Osteoblast (primary cell): ENCODE measurements around the gene UNCX. TPM values are rescaled to one million over a fixed set of nuclear protein-coding genes. Genes with fewer than 3 reads are reported as not detected.

ENCODE experiments used
- DNase-seq: peaks from one replicate; pipeline ENCODE4 v3.0.0; 2011; ENCODE audit warnings: low spot score, mixed read lengths; ENCODE audit not compliant: insufficient read length; ENCODE audit errors: missing footprints
- H2AFZ ChIP-seq: 2 replicates; pipeline ENCODE4 v1.6.0; 2011; ENCODE audit warnings: mild to moderate bottlenecking, low read length
- H3K27ac ChIP-seq: 2 replicates; pipeline ENCODE4 v1.5.1; 2011; ENCODE audit warnings: mild to moderate bottlenecking, low read depth, low read length, moderate library complexity
- H3K27me3 ChIP-seq: 2 replicates; pipeline ENCODE4 v1.6.0; 2012; ENCODE audit warnings: mild to moderate bottlenecking, control low read depth, inconsistent platforms, low read length, moderate library complexity; ENCODE audit not compliant: insufficient read depth
- H3K36me3 ChIP-seq: 2 replicates; pipeline ENCODE4 v1.5.1; 2011; ENCODE audit warnings: mild to moderate bottlenecking, low read length, control low read depth, moderate library complexity; ENCODE audit not compliant: insufficient read depth
- H3K4me1 ChIP-seq: 2 replicates; pipeline ENCODE4 v1.5.1; 2011; ENCODE audit warnings: mild to moderate bottlenecking, low read length, control low read depth, moderate library complexity; ENCODE audit not compliant: insufficient read depth
- H3K4me2 ChIP-seq: 2 replicates; pipeline ENCODE4 v1.6.0; 2011; ENCODE audit warnings: mild to moderate bottlenecking, low read length; ENCODE audit not compliant: insufficient read depth
- H3K4me3 ChIP-seq: fragments of 200-600 bp; sonication (generic); 3 replicates; pipeline ENCODE4 v1.5.1; 2012; ENCODE audit warnings: mild to moderate bottlenecking, low read length, inconsistent platforms; ENCODE audit not compliant: insufficient read depth
- H3K79me2 ChIP-seq: 2 replicates; pipeline ENCODE4 v1.6.0; 2012; ENCODE audit warnings: mild to moderate bottlenecking, low read length, control low read depth, inconsistent platforms; ENCODE audit not compliant: insufficient read depth
- H3K9me3 ChIP-seq: 2 replicates; pipeline ENCODE4 v1.5.1; 2011; ENCODE audit warnings: low read depth, low read length, control low read depth
- H4K20me1 ChIP-seq: 2 replicates; pipeline ENCODE4 v1.6.0; 2012; ENCODE audit warnings: mild to moderate bottlenecking, low read length, control low read depth; ENCODE audit not compliant: insufficient read depth
- total RNA-seq: library from RNA; depleted of rRNA; stranded (reverse); fragments of >200 nt; gene quantifications from 2 replicates; pipeline ENCODE4 v1.2.3, GENCODE V29; 2012
- TF ChIP-seq, protein P1 (sequence below): IDR thresholded peaks from 2 replicates; pipeline ENCODE4 v1.5.1; 2011; ENCODE audit warnings: mild to moderate bottlenecking, low read depth, low read length, moderate library complexity; ENCODE audit errors: extremely low read depth

The UNCX gene
- total RNA-seq, 1 donor: not detected

DNA sequence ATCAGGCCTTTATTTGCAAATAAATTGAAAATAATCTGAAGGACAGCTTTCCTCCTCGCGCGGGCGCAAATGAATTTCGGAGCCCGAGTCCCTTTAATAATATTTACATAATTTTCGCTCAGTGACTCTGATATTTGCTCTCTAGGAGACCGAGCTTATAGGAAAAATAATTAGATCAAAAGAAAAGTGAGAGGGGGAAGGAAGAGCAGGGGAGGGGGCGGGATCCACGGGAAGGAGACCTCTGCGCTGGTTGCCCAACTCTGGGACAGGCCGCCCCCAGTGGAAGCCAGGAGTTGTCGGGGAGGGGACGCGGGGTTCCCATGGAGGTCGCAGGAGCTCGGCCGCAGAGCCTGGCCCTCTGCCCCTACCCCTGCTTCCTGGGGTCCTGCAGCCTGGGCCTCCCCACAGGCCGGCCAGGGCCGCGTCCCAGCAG lies 5.8 kb downstream of the UNCX start:
- Histone ChIP-seq H3K27me3 (peaks cover 86% of the 10 kb centered on the region), H3K9me3 (no peaks in the 10 kb centered on the region), H3K4me2 (no peak overlapping the region), H4K20me1 (no peaks in the 10 kb centered on the region), H3K79me2 (no peaks in the 10 kb centered on the region), H2AFZ (no peak overlapping the region), H3K4me3 (no peak overlapping the region), H3K27ac (no peak overlapping the region), H3K4me1 (no peaks in the 10 kb centered on the region), H3K36me3 (no peaks in the 10 kb centered on the region)
- TF ChIP-seq, protein P1, sequence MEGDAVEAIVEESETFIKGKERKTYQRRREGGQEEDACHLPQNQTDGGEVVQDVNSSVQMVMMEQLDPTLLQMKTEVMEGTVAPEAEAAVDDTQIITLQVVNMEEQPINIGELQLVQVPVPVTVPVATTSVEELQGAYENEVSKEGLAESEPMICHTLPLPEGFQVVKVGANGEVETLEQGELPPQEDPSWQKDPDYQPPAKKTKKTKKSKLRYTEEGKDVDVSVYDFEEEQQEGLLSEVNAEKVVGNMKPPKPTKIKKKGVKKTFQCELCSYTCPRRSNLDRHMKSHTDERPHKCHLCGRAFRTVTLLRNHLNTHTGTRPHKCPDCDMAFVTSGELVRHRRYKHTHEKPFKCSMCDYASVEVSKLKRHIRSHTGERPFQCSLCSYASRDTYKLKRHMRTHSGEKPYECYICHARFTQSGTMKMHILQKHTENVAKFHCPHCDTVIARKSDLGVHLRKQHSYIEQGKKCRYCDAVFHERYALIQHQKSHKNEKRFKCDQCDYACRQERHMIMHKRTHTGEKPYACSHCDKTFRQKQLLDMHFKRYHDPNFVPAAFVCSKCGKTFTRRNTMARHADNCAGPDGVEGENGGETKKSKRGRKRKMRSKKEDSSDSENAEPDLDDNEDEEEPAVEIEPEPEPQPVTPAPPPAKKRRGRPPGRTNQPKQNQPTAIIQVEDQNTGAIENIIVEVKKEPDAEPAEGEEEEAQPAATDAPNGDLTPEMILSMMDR: no peak
- DNase-seq: no peak

DNA sequence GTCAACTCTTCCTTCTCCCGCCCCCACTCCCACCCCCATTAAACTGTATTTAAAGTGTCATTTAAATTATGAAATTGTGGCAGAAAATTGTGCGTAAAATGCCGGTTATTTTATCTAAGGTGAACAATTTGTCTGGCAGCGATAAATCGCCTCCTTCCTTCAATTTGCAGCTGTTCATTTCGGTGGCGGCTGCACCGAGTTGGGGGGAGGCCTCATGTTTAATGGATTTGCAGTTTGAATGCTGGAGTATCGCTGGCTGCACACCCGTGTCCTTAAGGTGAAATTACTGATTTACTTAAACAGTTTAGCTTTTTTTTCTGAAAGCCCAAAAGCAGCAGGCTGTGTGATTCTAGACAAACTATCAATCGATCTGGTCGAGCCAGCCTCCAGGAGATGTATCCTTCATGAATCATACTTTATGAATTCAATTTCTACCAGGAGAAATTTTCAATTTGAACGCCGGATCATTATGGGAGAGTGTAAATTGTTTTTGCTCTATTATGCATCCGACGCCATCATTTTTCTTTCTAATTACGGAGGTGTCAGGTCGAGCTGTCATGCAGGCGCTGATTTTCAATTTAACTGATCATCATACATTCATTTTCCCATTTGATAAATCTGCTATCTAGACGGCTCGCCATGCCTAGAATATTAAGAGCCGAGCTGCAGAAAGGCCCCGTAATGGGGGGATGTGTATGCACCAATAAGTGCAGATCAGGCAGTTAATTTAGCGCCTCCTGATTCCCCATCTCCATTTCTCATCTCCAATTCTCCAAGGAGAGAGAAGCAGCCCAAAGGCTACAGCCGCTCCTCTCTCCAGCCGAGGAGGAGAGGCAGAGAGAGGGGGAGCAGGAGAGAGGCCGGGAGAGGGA lies 6.5 kb downstream of the UNCX start:
- Histone ChIP-seq H3K36me3 (no peaks in the 10 kb centered on the region), H3K27me3 (peaks cover 86% of the 10 kb centered on the region), H3K4me1 (no peaks in the 10 kb centered on the region), H3K4me2 (no peak overlapping the region), H3K9me3 (no peaks in the 10 kb centered on the region), H3K4me3 (no peak overlapping the region), H3K27ac (no peak overlapping the region), H4K20me1 (no peaks in the 10 kb centered on the region), H2AFZ (no peak overlapping the region), H3K79me2 (no peaks in the 10 kb centered on the region)
- DNase-seq: no peak
- TF ChIP-seq, protein P1: no peak

DNA sequence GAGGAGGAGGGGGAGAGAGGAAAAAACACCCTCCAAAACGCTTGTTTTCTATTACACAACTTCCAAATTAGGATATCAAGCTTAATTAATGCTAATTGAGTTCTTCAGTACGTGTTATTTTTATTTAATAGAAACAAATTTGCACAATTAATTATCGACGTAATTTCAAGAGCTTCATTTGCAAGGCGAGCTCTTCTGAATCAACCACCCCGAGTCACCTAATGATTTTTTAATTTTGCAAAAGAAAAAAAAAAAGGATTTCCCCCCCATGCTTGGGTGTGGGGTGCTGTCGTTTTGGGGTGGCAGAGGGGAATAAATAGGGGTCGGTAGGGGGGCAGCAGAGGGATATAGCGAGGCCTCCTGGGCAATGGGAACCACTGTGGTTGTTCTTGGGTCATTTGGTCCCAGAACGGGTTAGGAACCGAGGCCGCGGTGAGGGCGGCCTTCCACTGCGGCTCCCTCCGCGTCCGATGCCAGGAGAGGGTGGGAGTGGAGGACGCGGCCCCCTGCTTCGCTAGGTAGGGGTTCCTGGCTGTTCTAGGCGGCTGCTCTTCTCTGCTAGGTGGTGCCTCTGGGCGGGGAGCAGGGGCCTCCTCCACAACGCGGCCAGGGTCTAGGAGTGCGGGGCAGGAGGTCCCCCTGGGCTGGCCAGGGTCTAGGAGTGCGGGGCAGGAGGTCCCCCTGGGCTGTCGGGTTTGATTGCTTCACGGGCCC lies 7.3 kb downstream of the UNCX start:
- H3K4me2 ChIP-seq: no peak overlapping the region
- H3K9me3 ChIP-seq: no peaks in the 10 kb centered on the region
- H3K27me3 ChIP-seq: peaks cover 86% of the 10 kb centered on the region
- H2AFZ ChIP-seq: no peak overlapping the region
- no peaks in the 10 kb centered on the region for H3K4me1 ChIP-seq
- no peaks in the 10 kb centered on the region for H4K20me1 ChIP-seq
- no peak for DNase-seq
- no peak overlapping the region for H3K4me3 ChIP-seq
- no peaks in the 10 kb centered on the region for H3K36me3 ChIP-seq
- no peaks in the 10 kb centered on the region for H3K79me2 ChIP-seq
- TF ChIP-seq, protein P1: no peak
- H3K27ac ChIP-seq: no peak overlapping the region
